ENCODE results near the gene LRRC74B.

DNA sequence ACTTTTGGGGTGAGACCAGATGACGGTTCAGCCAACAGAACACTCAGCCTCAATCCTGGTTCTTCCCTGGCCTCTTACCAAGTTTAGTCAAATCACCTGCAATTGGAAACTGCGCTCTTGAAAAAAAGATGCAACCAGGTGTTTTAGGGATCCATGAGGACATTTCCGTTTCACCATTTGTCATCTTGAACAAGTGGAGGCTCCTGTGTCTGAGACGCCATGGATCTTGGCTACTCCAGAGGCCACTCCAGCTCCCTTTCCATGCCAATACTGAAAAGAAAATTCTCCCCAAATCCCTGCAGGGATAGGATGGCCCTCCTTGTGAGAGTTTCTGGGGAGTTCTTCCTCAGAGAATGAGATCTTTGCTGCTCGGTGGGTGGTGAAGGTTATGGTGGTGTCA is 27.7 kb downstream of the LRRC74B start:
- TF ChIP-seq, protein P1, sequence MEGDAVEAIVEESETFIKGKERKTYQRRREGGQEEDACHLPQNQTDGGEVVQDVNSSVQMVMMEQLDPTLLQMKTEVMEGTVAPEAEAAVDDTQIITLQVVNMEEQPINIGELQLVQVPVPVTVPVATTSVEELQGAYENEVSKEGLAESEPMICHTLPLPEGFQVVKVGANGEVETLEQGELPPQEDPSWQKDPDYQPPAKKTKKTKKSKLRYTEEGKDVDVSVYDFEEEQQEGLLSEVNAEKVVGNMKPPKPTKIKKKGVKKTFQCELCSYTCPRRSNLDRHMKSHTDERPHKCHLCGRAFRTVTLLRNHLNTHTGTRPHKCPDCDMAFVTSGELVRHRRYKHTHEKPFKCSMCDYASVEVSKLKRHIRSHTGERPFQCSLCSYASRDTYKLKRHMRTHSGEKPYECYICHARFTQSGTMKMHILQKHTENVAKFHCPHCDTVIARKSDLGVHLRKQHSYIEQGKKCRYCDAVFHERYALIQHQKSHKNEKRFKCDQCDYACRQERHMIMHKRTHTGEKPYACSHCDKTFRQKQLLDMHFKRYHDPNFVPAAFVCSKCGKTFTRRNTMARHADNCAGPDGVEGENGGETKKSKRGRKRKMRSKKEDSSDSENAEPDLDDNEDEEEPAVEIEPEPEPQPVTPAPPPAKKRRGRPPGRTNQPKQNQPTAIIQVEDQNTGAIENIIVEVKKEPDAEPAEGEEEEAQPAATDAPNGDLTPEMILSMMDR (IDR thresholded peaks at IDR 0.05) = no peak
- TF ChIP-seq POLR2AphosphoS5 (IDR thresholded peaks at IDR 0.05) = no peak
- no peak for TF ChIP-seq POLR2A (IDR thresholded peaks at IDR 0.05)
- TF ChIP-seq EP300 (IDR thresholded peaks at IDR 0.05) = no peak

All from gastroesophageal sphincter (tissue), 3 donors.